GM19043 (cell line): ENCODE measurements around the gene PRL.

Experiments
- ATAC-seq: cut with Tn5 transposase; IDR thresholded peaks from one replicate; pipeline ENCODE4 v1.9.1; 2021; ENCODE audit warnings: low read depth; ENCODE audit not compliant: unreplicated experiment

The PRL gene

GRCh38 chr6:22296936-22297335, at the start of gene PRL:
TSS of gene PRL (minus strand) at chr6:22297036. CDS start at chr6:22296982, 54 bp downstream.
- no peak for ATAC-seq

GRCh38 chr6:22343864-22344263, 47.0 kb upstream of the PRL start:
- no peak for ATAC-seq

- no peak for ATAC-seq
These were observed 37.9 kb upstream of the PRL start for GRCh38 chr6:22334778-22335177.

GRCh38 chr6:22333802-22334201, 37.0 kb upstream of the PRL start:
- ATAC-seq: no peak

GRCh38 chr6:22332711-22333110, 35.9 kb upstream of the PRL start:
- ATAC-seq: no peak

- ATAC-seq: no peak
These were observed 35.4 kb upstream of the PRL start for GRCh38 chr6:22332216-22332615.

GRCh38 chr6:22330941-22331340, 34.1 kb upstream of the PRL start:
- no peak for ATAC-seq

- no peak for ATAC-seq
These were observed 31.6 kb upstream of the PRL start for GRCh38 chr6:22328474-22328873.

- no peak for ATAC-seq
These were observed 31.0 kb upstream of the PRL start for GRCh38 chr6:22327881-22328280.

GRCh38 chr6:22326500-22326899, 29.7 kb upstream of the PRL start:
- ATAC-seq: no peak

- no peak for ATAC-seq
These were observed 28.6 kb upstream of the PRL start for GRCh38 chr6:22325481-22325880.

GRCh38 chr6:22323848-22324247, 27.0 kb upstream of the PRL start:
- ATAC-seq: no peak

- ATAC-seq: no peak
These were observed 25.5 kb upstream of the PRL start for GRCh38 chr6:22322103-22323030.

- no peak for ATAC-seq
These were observed 23.9 kb upstream of the PRL start for GRCh38 chr6:22320750-22321149.

GRCh38 chr6:22318404-22318803, 21.6 kb upstream of the PRL start:
- ATAC-seq: no peak

GRCh38 chr6:22313796-22314195, 17.0 kb upstream of the PRL start:
- no peak for ATAC-seq

- no peak for ATAC-seq
These were observed 12.1 kb upstream of the PRL start for GRCh38 chr6:22308939-22309338.

- no peak for ATAC-seq
These were observed 10.1 kb upstream of the PRL start for GRCh38 chr6:22306741-22307466.

GRCh38 chr6:22302838-22303237, 6.0 kb upstream of the PRL start:
- no peak for ATAC-seq

- ATAC-seq: no peak
These were observed 3.6 kb upstream of the PRL start for GRCh38 chr6:22300273-22300998.

GRCh38 chr6:22298475-22298890, 1.6 kb upstream of the PRL start:
- ATAC-seq: no peak
